SK-N-SH treated with all-trans-retinoic acid at 6 μM for 48 hours (cell line): ENCODE data around the gene CDC42BPB.

Source experiments
- ATAC-seq: fragments of 200-7000 bp; cut with Tn5 transposase; 3 replicates; pipeline ENCODE4 v1.9.1; 2020; ENCODE audit warnings: mild to moderate bottlenecking, moderate library complexity
- BACH2 ChIP-seq: fragments of 250-450 bp; sonication (Bioruptor Pico); IDR thresholded peaks from 2 replicates; pipeline ENCODE4 v1.9.0; 2021; ENCODE audit warnings: mild to moderate bottlenecking, borderline replicate concordance
- CREB5 ChIP-seq: fragments of 250-450 bp; sonication (Bioruptor Pico); IDR thresholded peaks from 2 replicates; pipeline ENCODE4 v1.5.1; 2020; ENCODE audit warnings: low read depth, mild to moderate bottlenecking, moderate library complexity
- CSDC2 ChIP-seq: fragments of 250-450 bp; sonication (Bioruptor Pico); IDR thresholded peaks from 2 replicates; pipeline ENCODE4 v1.5.0; 2020; ENCODE audit warnings: mild to moderate bottlenecking, moderate library complexity
- CSRNP3 ChIP-seq: fragments of 250-450 bp; sonication (Bioruptor Pico); IDR thresholded peaks from 2 replicates; pipeline ENCODE4 v1.5.1; 2021; ENCODE audit warnings: mild to moderate bottlenecking, moderate library complexity
- ESRRG ChIP-seq: fragments of 250-450 bp; sonication (Bioruptor Pico); IDR thresholded peaks from 2 replicates; pipeline ENCODE4 v1.6.1; 2021; ENCODE audit warnings: mild to moderate bottlenecking
- GLIS3 ChIP-seq: fragments of 250-450 bp; sonication (Bioruptor Pico); IDR thresholded peaks from 2 replicates; pipeline ENCODE4 v1.5.0; 2020; ENCODE audit warnings: mild to moderate bottlenecking, moderate library complexity
- ISL1 ChIP-seq: fragments of 250-450 bp; sonication (Bioruptor Pico); IDR thresholded peaks from 2 replicates; pipeline ENCODE4 v2.1.2; 2022; ENCODE audit warnings: mild to moderate bottlenecking, moderate library complexity
- OSR1 ChIP-seq: fragments of 250-450 bp; sonication (Bioruptor Pico); IDR thresholded peaks from 2 replicates; pipeline ENCODE4 v1.8.0; 2022; ENCODE audit warnings: moderate library complexity, mild to moderate bottlenecking, inconsistent platforms
- PATZ1 ChIP-seq: fragments of 250-450 bp; sonication (Bioruptor Pico); IDR thresholded peaks from 2 replicates; pipeline ENCODE4 v1.8.0; 2020; ENCODE audit warnings: mild to moderate bottlenecking, moderate library complexity, borderline replicate concordance
- POU6F1 ChIP-seq: fragments of 250-450 bp; sonication (Bioruptor Pico); IDR thresholded peaks from 2 replicates; pipeline ENCODE4 v1.8.0; 2021; ENCODE audit warnings: low read depth, mild to moderate bottlenecking, moderate library complexity, borderline replicate concordance
- PPARA ChIP-seq: fragments of 250-450 bp; sonication (Bioruptor Pico); IDR thresholded peaks from 2 replicates; pipeline ENCODE4 v1.5.0; 2020; ENCODE audit warnings: mild to moderate bottlenecking, borderline replicate concordance
- TCF4 ChIP-seq: fragments of 250-450 bp; sonication (Bioruptor Pico); IDR thresholded peaks from 2 replicates; pipeline ENCODE4 v1.8.0; 2021; ENCODE audit warnings: mild to moderate bottlenecking, moderate library complexity, borderline replicate concordance
- TSHZ2 ChIP-seq: fragments of 250-450 bp; sonication (Bioruptor Pico); IDR thresholded peaks from 2 replicates; pipeline ENCODE4 v1.5.0; 2020; ENCODE audit warnings: mild to moderate bottlenecking, moderate library complexity
- ZC3H10 ChIP-seq: fragments of 250-450 bp; sonication (Bioruptor Pico); IDR thresholded peaks from 2 replicates; pipeline ENCODE4 v1.5.1; 2021; ENCODE audit warnings: mild to moderate bottlenecking, moderate library complexity
- ZNF565 ChIP-seq: fragments of 450-650 bp; formaldehyde crosslinking; conservative IDR thresholded peaks from 2 replicates; pipeline ENCODE4 v1.5.0; 2020; ENCODE audit warnings: low read depth, mild to moderate bottlenecking, moderate library complexity
- ZNF70 ChIP-seq: fragments of 450-650 bp; formaldehyde crosslinking; IDR thresholded peaks from 2 replicates; pipeline ENCODE4 v1.5.0; 2020; ENCODE audit warnings: mild to moderate bottlenecking, moderate library complexity
- ZNF8 ChIP-seq: fragments of 450-650 bp; formaldehyde crosslinking; IDR thresholded peaks from 2 replicates; pipeline ENCODE4 v1.5.0; 2020; ENCODE audit warnings: mild to moderate bottlenecking, moderate library complexity

Gene CDC42BPB

GRCh38 chr14:102932484-102933248 is 124.7 kb downstream of the CDC42BPB start (continued):
- TF ChIP-seq PATZ1 (CRISPR knock-in tag), result no peak
- TF ChIP-seq BACH2, result no peak
- TF ChIP-seq CREB5, result no peak

- ATAC-seq, result peak; percentile 6; the same call in 2 of the 3 replicates
Observed at GRCh38 chr14:102931580-102932285, 125.6 kb downstream of the CDC42BPB start.

GRCh38 chr14:102930753-102931579 is 126.4 kb downstream of the CDC42BPB start:
- peak; percentile 21 for ATAC-seq
- TF ChIP-seq PPARA, result no peak
- TF ChIP-seq ZNF70 (CRISPR knock-in tag), result no peak
- no peak for TF ChIP-seq CSRNP3 (CRISPR knock-in tag)
- no peak for TF ChIP-seq ISL1 (CRISPR knock-in tag)
- no peak for TF ChIP-seq GLIS3 (CRISPR knock-in tag)

More at GRCh38 chr14:102931580-102932285, 125.6 kb downstream of the CDC42BPB start:
- TF ChIP-seq ISL1 (CRISPR knock-in tag), result no peak
- no peak for TF ChIP-seq BACH2
- TF ChIP-seq TSHZ2 (CRISPR knock-in tag), result no peak
- TF ChIP-seq PPARA, result no peak
- TF ChIP-seq ZC3H10 (CRISPR knock-in tag), result no peak
- TF ChIP-seq GLIS3 (CRISPR knock-in tag), result no peak

- peak; percentile 23 for ATAC-seq
- TF ChIP-seq ZNF8 (CRISPR knock-in tag), result no peak
- TF ChIP-seq OSR1, result no peak
- TF ChIP-seq ESRRG, result no peak
- TF ChIP-seq BACH2, result no peak
- no peak for TF ChIP-seq CSDC2 (CRISPR knock-in tag)
- TF ChIP-seq ZNF565 (CRISPR knock-in tag), result no peak
- no peak for TF ChIP-seq TCF4 (CRISPR knock-in tag)
- no peak for TF ChIP-seq PATZ1 (CRISPR knock-in tag)
- no peak for TF ChIP-seq CREB5
- TF ChIP-seq ZNF70 (CRISPR knock-in tag), result no peak
- no peak for TF ChIP-seq POU6F1 (CRISPR knock-in tag)
- no peak for TF ChIP-seq PPARA
- TF ChIP-seq GLIS3 (CRISPR knock-in tag), result no peak
Observed at GRCh38 chr14:102930138-102930752, 127.1 kb downstream of the CDC42BPB start.
